ENCODE results near the gene UBFD1.

DNA sequence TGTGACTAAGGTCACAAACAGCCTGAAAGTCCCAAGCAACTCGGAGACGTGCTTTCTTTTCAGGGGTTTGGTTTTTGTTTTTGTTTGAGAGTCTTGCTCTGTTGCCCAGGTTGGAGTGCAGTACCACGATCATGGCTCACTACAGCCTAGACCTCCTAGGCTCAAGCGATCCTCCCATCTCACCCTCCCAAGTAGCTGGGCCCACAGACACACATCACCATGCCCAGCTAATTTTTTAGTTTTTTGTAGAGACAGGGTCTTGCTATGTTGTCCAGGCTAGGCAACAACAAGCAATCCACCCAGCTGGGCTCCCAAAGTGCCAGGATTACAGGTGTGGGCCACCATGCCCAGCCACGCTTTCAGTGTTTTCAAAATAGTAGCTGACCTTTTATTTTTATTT lies 27.5 kb upstream of the UBFD1 start:
- TF ChIP-seq, protein P1, sequence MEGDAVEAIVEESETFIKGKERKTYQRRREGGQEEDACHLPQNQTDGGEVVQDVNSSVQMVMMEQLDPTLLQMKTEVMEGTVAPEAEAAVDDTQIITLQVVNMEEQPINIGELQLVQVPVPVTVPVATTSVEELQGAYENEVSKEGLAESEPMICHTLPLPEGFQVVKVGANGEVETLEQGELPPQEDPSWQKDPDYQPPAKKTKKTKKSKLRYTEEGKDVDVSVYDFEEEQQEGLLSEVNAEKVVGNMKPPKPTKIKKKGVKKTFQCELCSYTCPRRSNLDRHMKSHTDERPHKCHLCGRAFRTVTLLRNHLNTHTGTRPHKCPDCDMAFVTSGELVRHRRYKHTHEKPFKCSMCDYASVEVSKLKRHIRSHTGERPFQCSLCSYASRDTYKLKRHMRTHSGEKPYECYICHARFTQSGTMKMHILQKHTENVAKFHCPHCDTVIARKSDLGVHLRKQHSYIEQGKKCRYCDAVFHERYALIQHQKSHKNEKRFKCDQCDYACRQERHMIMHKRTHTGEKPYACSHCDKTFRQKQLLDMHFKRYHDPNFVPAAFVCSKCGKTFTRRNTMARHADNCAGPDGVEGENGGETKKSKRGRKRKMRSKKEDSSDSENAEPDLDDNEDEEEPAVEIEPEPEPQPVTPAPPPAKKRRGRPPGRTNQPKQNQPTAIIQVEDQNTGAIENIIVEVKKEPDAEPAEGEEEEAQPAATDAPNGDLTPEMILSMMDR (IDR thresholded peaks at IDR 0.05), result no peak
- no peak for TF ChIP-seq POLR2A (IDR thresholded peaks at IDR 0.05)

All from body of pancreas (tissue), 4 donors.